ENCODE data around the gene EHHADH. TPM values are rescaled to one million over a fixed set of nuclear protein-coding genes. Genes with fewer than 3 reads are reported as not detected.

Gene EHHADH
- total RNA-seq, 4 donors from 2014 or later, result 4.4 to 21.2 (median 7.6) TPM

DNA sequence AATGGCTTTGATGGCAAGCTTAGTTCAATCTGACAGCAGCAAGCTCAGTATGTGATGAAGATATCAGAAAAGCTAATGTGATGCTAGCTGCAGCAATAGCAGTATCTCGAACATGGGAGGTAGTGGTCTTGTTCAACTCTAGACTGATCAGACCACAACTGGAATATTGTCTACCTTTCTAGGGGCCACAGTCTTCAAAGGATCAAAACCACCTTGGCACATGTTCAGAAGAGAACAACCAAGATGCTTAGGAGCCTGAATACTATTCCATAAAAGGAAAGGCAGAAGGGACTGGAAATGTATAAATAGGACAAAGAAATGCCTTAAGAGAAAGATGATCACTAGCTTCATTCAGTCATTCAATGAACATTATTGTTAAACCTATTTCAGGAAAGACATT is 103.3 kb downstream of the EHHADH start:
- no peak for DNase-seq (ENCODE audit: low spot score in 2 of 2)
- intact Hi-C loops (cut with DNase I; ENCODE audit: low total_unique reads), result no loop called here
- WGBS, 2 donors, result 65 to 80% methylated on average over 1 of the region's 1 CpG
- H3K4me3 ChIP-seq (ENCODE audit: low read depth, poor library complexity, severe bottlenecking), result no peak overlapping the region
- TF ChIP-seq, protein P1, sequence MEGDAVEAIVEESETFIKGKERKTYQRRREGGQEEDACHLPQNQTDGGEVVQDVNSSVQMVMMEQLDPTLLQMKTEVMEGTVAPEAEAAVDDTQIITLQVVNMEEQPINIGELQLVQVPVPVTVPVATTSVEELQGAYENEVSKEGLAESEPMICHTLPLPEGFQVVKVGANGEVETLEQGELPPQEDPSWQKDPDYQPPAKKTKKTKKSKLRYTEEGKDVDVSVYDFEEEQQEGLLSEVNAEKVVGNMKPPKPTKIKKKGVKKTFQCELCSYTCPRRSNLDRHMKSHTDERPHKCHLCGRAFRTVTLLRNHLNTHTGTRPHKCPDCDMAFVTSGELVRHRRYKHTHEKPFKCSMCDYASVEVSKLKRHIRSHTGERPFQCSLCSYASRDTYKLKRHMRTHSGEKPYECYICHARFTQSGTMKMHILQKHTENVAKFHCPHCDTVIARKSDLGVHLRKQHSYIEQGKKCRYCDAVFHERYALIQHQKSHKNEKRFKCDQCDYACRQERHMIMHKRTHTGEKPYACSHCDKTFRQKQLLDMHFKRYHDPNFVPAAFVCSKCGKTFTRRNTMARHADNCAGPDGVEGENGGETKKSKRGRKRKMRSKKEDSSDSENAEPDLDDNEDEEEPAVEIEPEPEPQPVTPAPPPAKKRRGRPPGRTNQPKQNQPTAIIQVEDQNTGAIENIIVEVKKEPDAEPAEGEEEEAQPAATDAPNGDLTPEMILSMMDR (IDR thresholded peaks at IDR 0.05), result no peak
- no peak for TF ChIP-seq POLR2A (IDR thresholded peaks at IDR 0.05)

DNA sequence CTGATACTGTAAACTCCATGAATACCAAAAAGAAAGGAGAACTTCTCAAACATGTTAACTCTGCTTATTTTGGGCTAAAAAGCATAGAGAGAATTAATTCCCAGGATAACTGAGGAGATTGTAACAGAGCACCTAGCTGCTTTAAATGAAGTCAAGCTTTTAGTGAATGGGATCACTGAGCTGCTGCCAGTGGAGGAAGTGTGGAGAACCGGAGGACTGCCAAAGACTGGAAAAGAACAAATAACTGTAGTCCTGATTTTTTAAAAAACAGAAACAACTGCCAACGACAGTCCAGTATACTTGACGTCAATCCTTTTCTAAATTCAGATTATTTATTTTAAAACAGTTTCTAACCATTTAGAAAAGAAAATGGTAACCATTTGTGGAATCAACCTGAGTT is 104.3 kb downstream of the EHHADH start:
- intact Hi-C loops (cut with DNase I; ENCODE audit: low total_unique reads), result no loop called here
- DNase-seq (ENCODE audit: low spot score in 2 of 2), result no peak
- 56 to 58% methylated on average over 3 of the region's 3 CpGs for WGBS, 2 donors
- no peak overlapping the region for H3K4me3 ChIP-seq (ENCODE audit: low read depth, poor library complexity, severe bottlenecking)
- TF ChIP-seq POLR2A (IDR thresholded peaks at IDR 0.05), result no peak
- TF ChIP-seq, protein P1 (IDR thresholded peaks at IDR 0.05), result no peak

DNA sequence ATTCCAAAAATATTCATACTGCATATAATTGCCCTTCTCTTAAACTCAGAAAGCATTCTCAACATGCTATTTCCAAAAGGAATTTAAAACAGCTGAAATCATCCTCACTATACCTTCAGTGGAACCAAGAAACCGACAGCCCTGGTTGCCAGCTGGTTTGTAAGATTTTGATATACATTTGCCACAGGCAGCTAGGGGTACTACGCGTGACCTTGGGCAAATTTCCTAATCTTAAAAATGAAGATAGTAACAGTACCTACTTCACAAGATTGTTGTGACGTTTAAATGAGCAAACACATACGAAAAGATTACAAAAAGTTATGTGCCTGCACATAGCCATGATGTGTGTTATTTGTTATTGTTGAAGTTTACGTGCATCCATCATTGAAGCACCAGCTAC is 108.3 kb downstream of the EHHADH start:
- 80 to 90% methylated on average over 6 of the region's 6 CpGs for WGBS, 2 donors
- intact Hi-C loops (cut with DNase I; ENCODE audit: low total_unique reads), result no loop called here
- TF ChIP-seq, protein P1 (IDR thresholded peaks at IDR 0.05), result no peak
- TF ChIP-seq POLR2A (IDR thresholded peaks at IDR 0.05), result no peak
- no peak for DNase-seq (ENCODE audit: low spot score in 2 of 2)
- H3K4me3 ChIP-seq (ENCODE audit: low read depth, poor library complexity, severe bottlenecking), result no peak overlapping the region

DNA sequence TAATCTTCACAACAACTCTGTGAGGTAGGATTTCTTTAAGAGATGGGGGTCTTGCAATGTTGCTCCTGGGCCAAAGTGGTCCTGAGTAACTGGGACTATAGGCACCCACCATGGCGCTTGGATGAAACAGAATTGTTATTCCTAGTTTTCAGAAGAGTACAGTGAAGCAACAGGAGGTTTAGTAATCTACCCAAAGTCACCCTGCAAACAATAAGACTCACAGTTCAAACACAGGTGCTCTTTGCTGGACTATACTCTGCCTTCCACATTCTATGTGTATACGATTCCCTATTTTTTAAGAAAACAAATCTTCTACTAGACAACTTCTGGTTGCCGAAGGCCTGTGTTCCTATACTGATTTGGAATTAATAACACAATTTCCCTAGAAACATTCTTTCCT is 109.1 kb downstream of the EHHADH start:
- TF ChIP-seq POLR2A (IDR thresholded peaks at IDR 0.05), result no peak
- TF ChIP-seq, protein P1 (IDR thresholded peaks at IDR 0.05), result no peak
- DNase-seq (ENCODE audit: low spot score in 2 of 2), result no peak
- 79 to 99% methylated on average over 3 of the region's 3 CpGs for WGBS, 2 donors
- intact Hi-C loops (cut with DNase I; ENCODE audit: low total_unique reads), result no loop called here
- no peak overlapping the region for H3K4me3 ChIP-seq (ENCODE audit: low read depth, poor library complexity, severe bottlenecking)

Small RNA genes within 50 kb of the gene (microRNA-seq; reads per million reads assigned to microRNA genes)
- gene MIR5588 (ENCODE audit: borderline number of aligned reads in 1 of 2, borderline replicate concordance in 2 of 2), result 0.57 to 0.68 reads per million in 2 donors

Other genes starting within 250 kb of the EHHADH start
- 1 to 10 TPM in 3 of 4 donors, under 1 TPM in 1; 0.84 to 5.5 (median 4.3) TPM for gene C3orf70, start 101.0 kb downstream of the EHHADH start, total RNA-seq
- gene MAP3K13, start 109.1 kb upstream of the EHHADH start, total RNA-seq, result 10 to 100 TPM; 14.3 to 19.2 (median 17.1) TPM
- 10 to 100 TPM; 22.2 to 33.6 (median 28.4) TPM for gene TMEM41A, start 245.0 kb upstream of the EHHADH start, total RNA-seq

Measured in lower leg skin (tissue), 4 donors.